Spleen (tissue), 7 donors: Measurements from ENCODE around the gene KIFC1.

Source experiments
- CTCF ChIP-seq, 11 experiments: fragments of 200-600 bp in 7 of 11; fragments of 450-650 bp in 4 of 11; sonication (generic) in 4 of 11; IDR thresholded peaks in 8 of 11; conservative IDR thresholded peaks in 3 of 11; 1 replicate in 7 of 11; 2 replicates in 4 of 11; pipeline versions ENCODE4 v1.4.0 to v1.8.0; 2016 to 2021; ENCODE audit warnings: antibody characterized with exemption in 11 of 11, inconsistent platforms in 4 of 11, mild to moderate bottlenecking in 1 of 11
- POLR2A ChIP-seq, 3 donors: fragments of 450-650 bp; IDR thresholded peaks; one replicate each; pipeline ENCODE4 v1.5.1; 2017; ENCODE audit warnings: antibody characterized with exemption in 3 of 3, mild to moderate bottlenecking in 1 of 3
- donor health status: DM: no; HTN: no; CAD: no; lungs with moderate emphysema.
- donor health status: DM: no; HTN: no; CAD: no.
- donor health status: DM: no; HTN: no; CAD: no.

DNA sequence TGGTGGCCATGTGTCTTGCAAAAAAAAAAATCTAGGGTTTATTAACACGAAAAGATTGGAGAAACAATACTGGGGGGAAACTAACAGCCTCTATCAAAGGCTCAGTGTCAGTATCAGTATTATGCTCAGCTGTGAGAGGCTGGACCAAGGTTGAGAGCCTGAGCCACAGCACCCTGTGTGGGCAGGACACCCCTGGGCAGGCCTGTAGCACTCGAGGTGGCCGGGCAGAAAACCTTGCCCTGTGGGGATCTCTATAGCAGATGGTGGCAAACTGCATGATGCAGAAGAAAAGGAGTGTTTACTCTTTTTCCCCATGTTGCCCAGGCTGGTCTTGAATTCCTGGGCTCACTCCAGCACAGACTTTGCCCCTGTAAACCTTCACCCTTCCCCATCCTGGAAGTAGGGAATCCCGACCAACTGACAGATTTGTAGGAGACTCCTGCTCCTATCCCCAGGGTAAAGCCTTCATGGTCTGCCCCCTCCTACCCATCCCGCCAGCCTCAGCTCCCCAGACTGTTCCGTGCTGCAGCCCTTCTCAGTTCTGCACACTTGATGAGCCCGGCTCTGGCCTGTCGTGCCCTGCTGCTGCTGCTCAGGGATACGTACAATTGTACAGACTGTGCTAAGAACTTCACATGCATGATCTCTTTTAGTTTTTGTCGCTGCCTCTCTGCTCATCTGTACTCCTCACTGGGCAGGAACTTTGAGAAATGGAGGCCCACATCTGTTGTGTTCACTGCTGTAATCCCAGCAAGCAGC, 8.0 kb upstream of the KIFC1 start:
- no peak for TF ChIP-seq POLR2A (IDR thresholded peaks at IDR 0.05)
- no peak for TF ChIP-seq CTCF (IDR thresholded peaks at IDR 0.05 in 8 of 11, conservative IDR thresholded peaks at IDR 0.05 in 3 of 11)
